H54 (cell line): ENCODE measurements around the gene GSC2.

ENCODE experiments used
- DNase-seq: peaks from one replicate; pipeline ENCODE4 v3.0.0; 2011; ENCODE audit warnings: low spot score, mixed read lengths; ENCODE audit not compliant: insufficient read length
- FAIRE-seq: peaks from 3 replicates; lab custom pipeline; 2011; peaks lifted over from hg19 to GRCh38; lab: Jason Lieb, UNC
- POLR2A ChIP-seq: IDR thresholded peaks from 2 replicates; pipeline ENCODE4 v1.6.1; 2011; ENCODE audit warnings: low read depth, mild to moderate bottlenecking, low read length

GSC2 gene

GRCh38 chr22:19138217-19139000 lies 11.7 kb downstream of the GSC2 start:
- no peak for FAIRE-seq
- no peak for DNase-seq
- no peak for TF ChIP-seq POLR2A

- DNase-seq, result no peak
- no peak for TF ChIP-seq POLR2A
- no peak for FAIRE-seq
These were observed 12.5 kb downstream of the GSC2 start for GRCh38 chr22:19137384-19138216.

- FAIRE-seq (no peak), DNase-seq (no peak)
- no peak for TF ChIP-seq POLR2A
These were observed 13.2 kb downstream of the GSC2 start for GRCh38 chr22:19136915-19137314.

- TF ChIP-seq POLR2A, result no peak
- no peak for DNase-seq
- no peak for FAIRE-seq
These were observed 15.2 kb downstream of the GSC2 start for GRCh38 chr22:19134874-19135273.

GRCh38 chr22:19134176-19134831 lies 15.8 kb downstream of the GSC2 start:
- no peak for FAIRE-seq
- TF ChIP-seq POLR2A, result no peak
- no peak for DNase-seq

GRCh38 chr22:19133561-19133960 lies 16.5 kb downstream of the GSC2 start:
- FAIRE-seq (no peak), DNase-seq (no peak)
- TF ChIP-seq POLR2A, result no peak

- TF ChIP-seq POLR2A, result no peak
- FAIRE-seq, result no peak
- no peak for DNase-seq
These were observed 17.2 kb downstream of the GSC2 start for GRCh38 chr22:19132693-19133400.

- no peak for DNase-seq
- no peak for FAIRE-seq
- TF ChIP-seq POLR2A, result no peak
These were observed 17.9 kb downstream of the GSC2 start for GRCh38 chr22:19132153-19132552.

GRCh38 chr22:19131685-19132015 lies 18.4 kb downstream of the GSC2 start:
- DNase-seq, result no peak
- TF ChIP-seq POLR2A, result no peak
- FAIRE-seq, result no peak

GRCh38 chr22:19130959-19131684 lies 19.0 kb downstream of the GSC2 start, which contains the start of gene TSSK2:
Gene TSSK2 (plus strand): TSS chr22:19131308. CDS start chr22:19131400, 92 bp downstream.
- no peak for TF ChIP-seq POLR2A
- no peak for FAIRE-seq
- DNase-seq, result no peak

GRCh38 chr22:19129871-19130270 lies 20.2 kb downstream of the GSC2 start:
- DNase-seq (no peak), FAIRE-seq (no peak)
- no peak for TF ChIP-seq POLR2A

GRCh38 chr22:19128946-19129727 lies 21.0 kb downstream of the GSC2 start:
- TF ChIP-seq POLR2A, result no peak
- FAIRE-seq, result no peak
- DNase-seq, result no peak
